Stimulated activated CD4-positive, alpha-beta T cell treated with anti-CD3 and anti-CD28 coated beads, Interleukin-12 subunit alpha, Interleukin-12 subunit beta, amount 100 ng/mL, for 24 hours (primary cell): ENCODE measurements around the gene SCD5.

Source experiments
- DNase-seq, 2 experiments: peaks; one replicate each; pipeline ENCODE4 v3.0.0-alpha.2; 2020; ENCODE audit warnings: low read depth in 2 of 2

The SCD5 gene

DNA sequence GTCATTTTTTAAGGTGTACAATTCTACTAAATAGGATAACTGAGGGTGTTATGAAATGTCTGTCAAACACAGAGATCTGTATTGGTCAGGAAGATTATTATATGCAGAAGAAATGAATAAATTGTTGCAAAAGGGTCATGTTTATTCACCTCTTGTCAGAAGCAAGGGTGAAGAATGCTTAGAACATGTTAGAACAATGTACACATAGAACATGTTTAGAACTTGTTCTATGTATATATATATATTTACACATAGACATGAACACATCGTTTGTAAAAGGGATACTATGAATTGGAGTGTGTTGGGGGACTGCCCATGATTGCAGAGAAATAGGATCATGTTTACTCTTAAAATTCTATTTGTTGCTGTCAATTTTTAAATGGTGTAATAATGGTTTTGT, 208.8 kb downstream of the SCD5 start:
- no peak for DNase-seq

DNA sequence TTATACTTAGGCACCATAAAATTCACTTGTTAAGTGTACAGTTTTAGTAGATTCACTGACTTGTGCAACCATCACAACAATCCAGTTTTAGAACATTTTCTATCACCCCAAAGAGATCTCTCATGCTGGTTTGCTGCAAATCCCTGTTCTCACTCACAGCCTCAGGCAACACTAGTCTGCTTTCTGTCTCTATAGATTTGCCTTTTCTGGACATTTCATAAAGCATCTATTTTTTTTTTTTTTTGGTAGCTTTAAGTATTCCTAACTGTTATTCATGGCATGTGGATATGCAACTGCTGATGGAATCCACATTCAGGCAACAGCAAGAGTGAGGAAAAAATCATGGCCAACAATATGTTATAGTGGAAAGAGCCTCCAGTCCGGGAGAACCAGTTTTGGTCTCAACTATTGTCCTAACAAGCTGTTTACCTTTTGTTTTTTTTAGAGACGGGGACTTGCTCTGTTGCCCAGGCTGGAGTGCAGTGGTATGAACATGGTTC, 209.8 kb downstream of the SCD5 start:
- DNase-seq, result no peak

DNA sequence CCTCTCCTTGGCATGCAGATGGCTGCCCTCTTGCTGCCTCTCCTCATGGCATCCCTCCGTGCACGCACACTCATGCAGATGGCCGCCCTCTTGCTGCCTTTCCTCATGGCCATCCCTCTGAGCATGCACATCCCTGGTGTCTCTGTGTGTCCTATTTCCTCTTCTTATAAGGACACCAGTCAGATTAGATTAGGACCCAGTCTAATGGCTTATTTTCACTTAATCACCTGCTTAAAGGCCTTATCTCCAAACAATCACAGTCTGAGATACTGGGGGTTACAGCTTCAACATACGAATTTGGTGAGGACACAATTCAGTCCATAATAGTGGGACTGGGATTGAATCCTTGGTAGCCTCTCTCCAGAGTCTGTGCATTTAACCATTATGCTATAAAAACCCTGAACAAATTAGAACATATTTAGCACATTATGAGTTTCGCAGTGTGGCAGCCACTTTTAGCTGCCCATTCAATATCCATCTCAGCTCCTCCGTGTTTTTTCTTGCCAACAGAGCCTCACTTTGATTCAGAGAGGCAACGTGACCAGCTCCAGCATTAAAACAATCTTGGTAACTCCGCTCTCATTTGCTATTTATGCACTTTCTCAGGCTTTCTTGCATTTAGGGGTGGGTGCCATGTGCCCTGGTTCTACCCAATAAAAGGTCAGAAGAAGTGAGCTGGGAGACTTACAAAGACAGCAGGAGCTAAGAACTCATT, 210.6 kb downstream of the SCD5 start:
- no peak for DNase-seq

DNA sequence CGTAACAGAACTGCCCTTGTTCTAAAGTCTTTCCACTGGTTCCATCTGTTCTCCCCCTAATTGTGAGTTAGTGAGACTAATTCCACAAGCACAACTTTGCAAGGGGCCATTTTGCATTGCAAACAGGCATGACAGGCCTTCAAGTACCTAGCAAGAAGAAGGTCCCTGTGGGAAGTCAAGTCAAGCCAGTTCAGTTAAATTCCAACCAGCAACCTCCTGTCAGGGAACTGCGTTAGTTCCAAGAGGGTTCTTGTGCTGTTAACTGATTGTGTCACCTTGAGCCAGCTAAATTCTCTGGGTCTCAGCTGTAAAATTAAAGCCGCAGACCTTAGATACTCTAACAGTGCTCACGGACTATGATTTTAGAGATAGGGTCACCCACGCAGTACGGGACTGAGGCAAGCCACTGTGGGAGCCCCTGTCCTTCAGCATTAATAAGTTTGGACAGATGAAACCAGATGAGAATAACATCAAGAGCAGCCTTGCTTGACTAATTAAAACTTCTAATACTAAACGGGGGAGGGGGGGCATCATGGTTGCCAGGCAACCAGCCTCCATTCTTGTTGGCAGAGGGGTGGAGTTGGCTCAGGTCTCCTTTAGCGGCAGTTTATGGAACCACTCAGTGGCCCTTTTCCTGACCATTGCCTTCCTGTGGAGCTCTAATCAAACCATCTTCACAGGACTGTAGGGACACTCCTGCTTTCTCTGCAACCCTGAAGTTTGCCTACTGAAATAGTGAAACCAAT, 212.7 kb downstream of the SCD5 start:
- DNase-seq, result no peak

DNA sequence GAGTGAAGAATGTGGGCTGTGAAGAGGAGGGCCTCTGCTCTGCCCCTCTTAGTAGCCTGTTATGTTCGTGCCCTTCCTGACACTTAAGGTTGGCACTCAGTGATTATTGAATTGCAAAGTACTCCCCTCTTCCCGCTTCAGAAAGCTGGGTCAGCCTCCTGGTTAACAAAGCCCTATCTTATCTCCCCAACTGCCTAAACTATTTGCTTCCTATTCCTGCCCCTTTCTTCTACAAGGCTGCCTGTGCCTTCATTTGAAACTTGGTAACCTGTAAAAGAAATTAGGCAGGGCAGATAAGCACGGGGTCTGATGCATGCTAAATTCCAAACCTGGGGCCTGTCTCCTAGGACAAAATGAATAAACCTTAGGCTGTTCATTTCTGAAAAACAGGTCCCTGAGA, 213.7 kb downstream of the SCD5 start:
- DNase-seq, result no peak

DNA sequence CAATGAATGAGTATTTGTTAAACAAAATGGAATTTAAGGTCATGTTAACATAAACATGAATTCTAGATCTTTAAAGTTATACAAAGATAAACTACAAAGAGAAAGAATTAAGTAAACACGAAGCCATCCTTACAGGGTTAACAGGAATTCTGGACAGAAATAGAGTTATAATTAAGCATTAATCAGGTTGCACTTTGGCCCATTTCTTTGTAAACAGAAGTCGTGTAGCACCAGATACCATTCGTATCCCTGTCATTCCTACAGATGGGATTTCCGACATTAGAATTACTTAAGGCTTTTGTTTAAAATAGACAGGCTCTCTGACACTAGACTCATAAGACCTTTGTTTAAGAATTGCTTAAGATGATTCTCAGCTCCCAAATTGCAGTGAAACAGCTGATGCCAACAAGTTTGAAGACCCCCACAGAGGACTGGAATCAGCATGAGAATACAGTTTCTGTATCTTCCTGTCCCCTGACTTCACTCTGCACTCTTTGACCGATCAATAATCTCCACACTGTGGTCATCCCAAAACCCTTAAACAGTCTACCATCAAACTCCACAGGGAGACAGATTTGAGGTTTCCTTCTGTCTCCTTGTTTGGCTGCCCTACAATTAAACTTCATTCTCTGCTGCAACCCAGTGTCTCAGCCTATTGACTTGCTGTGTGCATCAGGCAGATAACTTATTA, 214.6 kb downstream of the SCD5 start:
- no peak for DNase-seq

DNA sequence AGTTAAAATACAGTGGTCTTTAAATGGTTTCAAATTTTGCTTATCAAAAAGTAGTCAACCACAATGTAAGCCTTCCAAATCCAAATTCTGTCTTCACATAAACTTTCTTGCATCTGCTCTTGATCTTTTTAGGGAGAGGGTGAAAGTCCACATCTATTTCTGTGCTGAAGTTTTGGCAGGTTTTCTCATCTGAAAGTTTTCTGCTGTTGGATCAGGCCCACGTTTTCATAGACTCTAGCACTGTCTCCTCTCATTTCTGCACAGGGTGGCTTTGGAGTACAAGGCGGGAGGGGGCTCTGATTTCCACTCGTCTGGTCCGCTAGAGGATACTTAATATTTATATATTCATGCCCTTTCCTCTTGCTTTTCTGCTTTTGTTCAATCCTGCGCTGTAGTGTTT, 218.7 kb downstream of the SCD5 start:
- no peak for DNase-seq
